HG02623 (cell line): ENCODE data around the gene PDCD1LG2.
"Not testable (repeated sequence)": the region's sequence is repeated elsewhere in the genome, so short reads cannot be mapped to it uniquely, and the experiment has no call there.

ENCODE experiments used
- ATAC-seq: cut with Tn5 transposase; IDR thresholded peaks from one replicate; pipeline ENCODE4 v1.9.1; 2021; ENCODE audit warnings: moderate library complexity; ENCODE audit not compliant: unreplicated experiment

The PDCD1LG2 gene

GRCh38 chr9:5493679-5494511 lies 16.4 kb upstream of the PDCD1LG2 start:
- peak; percentile 80 for ATAC-seq

GRCh38 chr9:5494765-5495164 lies 15.6 kb upstream of the PDCD1LG2 start:
- not testable (repeated sequence) for ATAC-seq

DNA sequence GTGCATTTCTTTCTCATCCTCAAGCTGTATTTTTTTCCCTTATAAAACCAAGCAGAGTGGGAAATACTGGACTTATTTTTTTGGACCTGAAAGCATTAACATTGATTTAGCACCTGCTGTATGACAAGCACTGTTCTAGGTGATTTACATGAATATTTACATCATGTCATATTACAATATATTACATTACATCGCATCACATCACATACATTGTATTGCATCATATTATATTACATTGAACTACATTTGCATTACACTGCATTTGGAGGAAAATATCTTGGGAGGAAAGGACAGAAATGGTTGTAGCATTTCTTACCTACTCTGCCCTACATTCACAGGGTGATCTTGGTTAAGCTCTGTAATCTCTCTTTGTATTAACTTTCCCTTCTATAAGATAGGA lies 11.2 kb upstream of the PDCD1LG2 start:
- ATAC-seq, result no peak

DNA sequence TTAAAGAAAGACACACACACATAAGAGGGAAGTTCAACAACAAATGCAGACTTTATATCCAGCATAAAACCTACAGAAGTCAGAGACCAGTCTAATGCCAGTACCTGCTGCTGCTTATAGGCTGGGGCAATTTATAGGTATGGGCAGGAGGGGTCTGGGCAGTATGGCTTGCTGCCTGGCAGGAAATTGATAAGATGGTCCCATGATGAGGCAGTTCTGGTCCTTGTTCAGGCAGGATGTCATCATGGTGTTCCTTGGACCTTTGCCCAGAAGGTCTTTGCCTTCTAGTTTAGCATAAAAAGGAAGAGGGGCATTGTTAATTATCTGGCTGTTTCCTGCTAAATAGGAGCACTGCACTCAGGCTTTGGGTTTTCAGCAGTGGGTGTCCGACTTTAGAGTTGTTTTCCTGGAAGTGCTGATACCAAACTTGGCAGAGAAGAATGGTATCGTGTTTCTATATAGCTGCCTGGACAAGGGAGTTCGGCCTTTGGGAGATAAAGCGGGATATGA lies 10.4 kb upstream of the PDCD1LG2 start:
- ATAC-seq, result no peak

GRCh38 chr9:5500441-5501235 lies 9.7 kb upstream of the PDCD1LG2 start:
- ATAC-seq, result no peak

DNA sequence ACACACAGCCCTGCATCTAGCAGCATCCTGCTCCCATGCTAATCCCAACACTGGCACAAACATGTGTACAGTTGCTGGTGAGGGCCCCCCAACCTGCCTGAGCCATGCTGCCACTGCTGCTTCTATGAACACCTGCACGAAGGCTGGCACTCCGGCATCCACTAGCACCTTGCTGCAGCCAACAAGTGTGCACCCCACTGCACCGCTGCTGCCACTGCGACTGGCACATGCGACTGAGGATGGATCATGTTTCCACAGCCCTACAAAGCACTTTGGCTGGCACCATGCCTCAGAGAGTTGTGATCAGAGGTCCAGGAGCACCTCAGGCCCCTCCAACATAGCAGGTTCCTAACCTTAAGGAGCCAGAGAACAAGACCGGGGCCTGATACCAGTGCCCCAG lies 7.8 kb upstream of the PDCD1LG2 start:
- no peak for ATAC-seq

GRCh38 chr9:5509573-5509972 lies 758 bp upstream of the PDCD1LG2 start:
- ATAC-seq, result no peak

GRCh38 chr9:5510989-5511388 lies 658 bp downstream of the PDCD1LG2 start:
- no peak for ATAC-seq

DNA sequence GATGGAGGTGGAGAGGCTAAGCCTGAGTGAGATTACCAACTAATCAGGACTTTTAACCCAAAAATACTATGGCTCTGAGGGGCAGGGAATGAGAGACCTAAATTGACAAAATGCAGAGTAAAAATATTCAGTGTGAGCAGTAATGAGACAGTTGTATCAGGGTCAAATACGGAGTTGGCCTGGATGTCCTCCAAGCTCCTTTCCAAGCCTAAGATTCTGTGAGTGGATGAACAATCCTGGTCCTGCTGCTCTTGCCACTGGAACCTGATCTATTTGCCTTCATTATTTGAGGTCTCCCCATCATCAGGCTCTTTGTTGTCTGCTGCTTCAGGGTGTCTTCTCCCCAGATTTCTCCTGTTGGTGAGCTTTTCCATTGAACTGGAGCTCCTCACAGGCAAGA lies 1.1 kb downstream of the PDCD1LG2 start:
- ATAC-seq, result no peak

DNA sequence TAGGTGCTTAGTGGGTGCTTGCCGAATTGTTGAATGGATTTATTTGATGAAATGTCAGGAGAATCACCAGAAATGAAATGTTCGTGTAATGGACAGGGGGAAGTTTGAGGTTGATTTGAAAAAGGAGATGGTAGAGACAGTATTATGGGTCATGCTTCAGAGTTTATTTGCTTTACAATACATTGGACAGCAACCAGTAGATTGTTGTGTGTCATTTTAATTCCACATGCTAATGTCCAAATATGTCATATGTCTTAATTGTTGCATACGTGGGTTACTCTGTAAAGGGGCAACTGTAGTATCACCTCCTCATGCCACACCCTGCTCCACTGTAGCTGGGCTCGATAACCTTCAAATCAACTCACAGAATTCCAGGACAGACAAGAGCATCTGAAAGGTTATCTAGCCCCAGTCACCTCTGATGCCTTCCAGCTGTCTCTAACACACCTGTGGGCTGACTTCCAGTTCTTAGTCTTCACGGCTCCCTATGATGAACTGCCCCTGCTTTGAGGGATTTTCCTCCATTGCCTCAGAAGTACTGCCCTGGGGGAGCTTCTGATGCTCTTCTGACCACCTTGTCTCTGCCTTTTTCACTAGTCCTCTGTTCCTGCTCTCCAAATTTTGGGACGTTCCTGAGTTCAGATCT lies 1.7 kb downstream of the PDCD1LG2 start:
- ATAC-seq, result no peak

- ATAC-seq, result no peak
Observed at GRCh38 chr9:5512658-5513452, 2.5 kb downstream of the PDCD1LG2 start.

DNA sequence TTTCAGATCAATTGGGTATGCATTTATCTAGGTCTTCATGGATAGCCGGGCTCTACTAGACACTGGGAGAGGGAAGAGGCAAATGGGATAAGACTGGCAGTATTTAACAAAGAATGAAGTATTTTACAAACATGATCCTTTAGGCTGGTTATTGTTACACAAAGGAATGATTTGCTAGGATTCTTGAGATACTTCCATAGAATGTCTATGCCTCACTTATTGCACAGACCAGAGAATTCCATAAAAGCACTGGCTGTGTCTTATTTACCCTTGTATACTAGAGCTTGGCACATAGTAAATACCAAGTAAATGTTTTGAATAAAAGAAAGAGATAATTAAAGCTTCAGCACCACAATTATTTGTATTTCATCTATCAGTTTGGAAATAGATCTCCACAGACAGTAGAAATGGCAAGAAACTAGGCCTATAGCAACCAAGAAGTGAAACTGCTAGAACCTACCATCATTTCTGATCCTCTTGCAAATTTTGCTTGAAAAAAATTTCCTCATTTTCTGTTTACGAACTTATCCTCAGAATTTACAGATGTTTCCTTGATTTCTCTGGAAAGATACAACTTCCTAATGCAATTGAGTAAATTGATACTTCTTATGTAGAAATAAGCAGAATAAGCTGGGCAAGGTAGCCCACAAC lies 3.8 kb downstream of the PDCD1LG2 start:
- no peak for ATAC-seq

DNA sequence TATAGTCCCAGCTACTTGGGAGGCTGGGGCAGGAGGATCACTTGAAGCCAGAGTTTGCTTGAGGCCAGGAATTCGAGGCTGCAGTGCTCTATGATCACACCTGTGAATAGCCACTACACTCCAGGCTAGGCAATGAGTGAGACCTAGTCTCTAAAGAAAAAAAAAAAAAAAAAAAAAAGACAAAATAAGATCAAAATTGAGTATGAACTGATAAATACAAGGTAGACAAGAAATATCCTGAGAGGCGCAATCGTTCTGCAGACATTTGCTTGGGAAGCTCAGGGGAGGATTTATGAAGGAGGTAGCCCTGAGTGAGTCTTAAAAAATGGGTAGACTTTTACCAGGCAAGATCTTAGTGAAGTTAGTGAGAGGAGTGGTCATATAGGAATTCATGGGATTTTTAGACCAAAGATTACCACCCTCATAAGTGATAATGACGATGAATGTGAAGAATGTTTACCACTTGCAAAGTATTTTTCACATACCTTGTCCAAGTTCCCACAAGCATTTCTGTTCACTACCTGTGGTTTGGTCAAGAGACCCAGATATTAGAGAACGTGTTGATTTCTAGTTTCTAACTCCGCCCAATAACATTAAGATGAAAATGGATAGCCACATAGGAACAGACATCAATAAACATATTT lies 4.4 kb downstream of the PDCD1LG2 start:
- ATAC-seq, result no peak

- ATAC-seq, result no peak
Observed at GRCh38 chr9:5515261-5515650, 4.9 kb downstream of the PDCD1LG2 start.

DNA sequence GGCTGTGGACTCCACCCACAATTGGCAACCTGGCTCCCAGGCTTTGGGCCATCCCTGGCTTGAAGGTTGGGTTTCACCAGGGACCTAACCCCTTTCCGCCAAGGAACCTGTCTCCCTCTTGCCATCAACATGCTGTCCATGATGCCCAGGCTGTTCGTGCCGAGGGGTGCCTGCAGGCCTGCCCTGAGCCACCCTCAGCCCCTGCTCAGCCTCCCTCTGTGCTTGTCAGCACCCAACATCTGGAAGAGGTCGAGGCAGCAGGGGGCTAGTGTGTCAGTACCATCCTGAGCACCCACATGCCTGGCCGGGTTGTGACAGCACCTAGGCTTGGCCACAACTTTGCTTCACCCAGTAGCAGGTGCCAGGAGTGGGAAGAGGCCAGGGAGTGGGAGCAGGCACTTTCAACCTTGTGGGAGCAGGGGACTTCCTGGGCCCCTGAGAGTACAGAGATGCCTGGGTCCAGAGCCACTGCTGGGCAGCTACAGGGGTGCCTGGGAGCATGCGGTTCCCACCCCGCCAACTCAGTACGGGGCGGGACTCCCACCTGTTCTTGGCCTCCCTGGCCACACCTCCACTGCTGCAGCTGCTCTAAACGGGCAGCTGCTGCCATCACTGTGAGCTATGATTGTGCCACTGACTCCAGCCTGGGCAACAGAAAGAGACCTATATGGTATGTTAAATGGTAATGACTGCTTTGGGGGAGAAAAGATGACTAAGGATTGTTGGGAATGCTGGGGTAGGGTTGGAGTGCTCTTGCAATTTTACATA lies 6.3 kb downstream of the PDCD1LG2 start:
- ATAC-seq, result no peak

- ATAC-seq, result peak; percentile 60
Observed at GRCh38 chr9:5518171-5518936, 8.0 kb downstream of the PDCD1LG2 start.

GRCh38 chr9:5518937-5519319 lies 8.6 kb downstream of the PDCD1LG2 start:
- peak; percentile 31 for ATAC-seq

GRCh38 chr9:5524090-5524489 lies 13.8 kb downstream of the PDCD1LG2 start:
- no peak for ATAC-seq
